Measurements from ENCODE around the gene SEZ6.

SEZ6 gene

GRCh38 chr17:28926786-28927185 lies 79.0 kb downstream of the SEZ6 start:
- TF ChIP-seq CTCF (IDR thresholded peaks at IDR 0.05; ENCODE audit: low read length, missing control alignments): no peak

GRCh38 chr17:28926366-28926765 lies 79.5 kb downstream of the SEZ6 start:
- DNase-seq (ENCODE audit: low read depth): no peak
- TF ChIP-seq CTCF (IDR thresholded peaks at IDR 0.05; ENCODE audit: low read length, missing control alignments): no peak
- no peak overlapping the region for H3K4me3 ChIP-seq (replicated peaks; ENCODE audit: low read depth, low read length)

More at GRCh38 chr17:28926786-28927185, 79.0 kb downstream of the SEZ6 start:
- no peak for DNase-seq (ENCODE audit: low read depth)
- H3K4me3 ChIP-seq (replicated peaks; ENCODE audit: low read depth, low read length): no peak overlapping the region

- no peak for TF ChIP-seq CTCF (IDR thresholded peaks at IDR 0.05; ENCODE audit: low read length, missing control alignments)
- no peak overlapping the region for H3K4me3 ChIP-seq (replicated peaks; ENCODE audit: low read depth, low read length)
- DNase-seq (ENCODE audit: low read depth): peak; percentile 90
These were observed 79.9 kb downstream of the SEZ6 start for GRCh38 chr17:28925912-28926365.

GRCh38 chr17:28920201-28920600 lies 85.6 kb downstream of the SEZ6 start:
- no peak for TF ChIP-seq CTCF (IDR thresholded peaks at IDR 0.05; ENCODE audit: low read length, missing control alignments)
- no peak for DNase-seq (ENCODE audit: low read depth)
- no peak overlapping the region for H3K4me3 ChIP-seq (replicated peaks; ENCODE audit: low read depth, low read length)

- no peak for TF ChIP-seq CTCF (IDR thresholded peaks at IDR 0.05; ENCODE audit: low read length, missing control alignments)
- DNase-seq (ENCODE audit: low read depth): no peak
- no peak overlapping the region for H3K4me3 ChIP-seq (replicated peaks; ENCODE audit: low read depth, low read length)
These were observed 87.5 kb downstream of the SEZ6 start for GRCh38 chr17:28918295-28918694.

GRCh38 chr17:28917465-28917864 lies 88.4 kb downstream of the SEZ6 start:
- no peak for DNase-seq (ENCODE audit: low read depth)
- TF ChIP-seq CTCF (IDR thresholded peaks at IDR 0.05; ENCODE audit: low read length, missing control alignments): no peak
- no peak overlapping the region for H3K4me3 ChIP-seq (replicated peaks; ENCODE audit: low read depth, low read length)

GRCh38 chr17:28917029-28917428 lies 88.8 kb downstream of the SEZ6 start:
- DNase-seq (ENCODE audit: low read depth): no peak
- H3K4me3 ChIP-seq (replicated peaks; ENCODE audit: low read depth, low read length): no peak overlapping the region
- TF ChIP-seq CTCF (IDR thresholded peaks at IDR 0.05; ENCODE audit: low read length, missing control alignments): no peak

Data from fibroblast of pulmonary artery (primary cell).